Cardiac muscle cell (in vitro differentiated cells and primary cell): ENCODE data around the gene KRTAP3-3. TPM values are rescaled to one million over a fixed set of nuclear protein-coding genes. Genes with fewer than 3 reads are reported as not detected.

Experiments
- DNase-seq, 2 donors: peaks; one replicate each; pipeline versions ENCODE4 v3.0.0 to v3.0.0-alpha.2; 2010 to 2017; ENCODE audit warnings: low read depth in 1 of 2, low spot score in 1 of 2
- H3K27ac ChIP-seq: fragments of 200-600 bp; sonication (generic); 2 replicates; pipeline ENCODE4 v1.5.1; 2016
- H3K27me3 ChIP-seq: fragments of 200-600 bp; sonication (generic); 2 replicates; pipeline ENCODE4 v1.6.0; 2016; ENCODE audit warnings: control low read depth
- H3K36me3 ChIP-seq: fragments of 200-600 bp; sonication (generic); 2 replicates; pipeline ENCODE4 v1.5.1; 2016; ENCODE audit warnings: control low read depth
- H3K4me1 ChIP-seq: fragments of 200-600 bp; sonication (generic); 2 replicates; pipeline ENCODE4 v1.8.1; 2017; ENCODE audit warnings: low read depth, mild to moderate bottlenecking, mixed run types
- H3K4me3 ChIP-seq: fragments of 200-600 bp; sonication (generic); 2 replicates; pipeline ENCODE4 v1.5.1; 2016; ENCODE audit warnings: mild to moderate bottlenecking
- H3K9me3 ChIP-seq: fragments of 200-600 bp; sonication (generic); 2 replicates; pipeline ENCODE4 v1.5.1; 2017; ENCODE audit warnings: low read depth, mild to moderate bottlenecking, control low read depth
- CTCF ChIP-seq: IDR thresholded peaks from 2 replicates; pipeline ENCODE4 v1.5.1; 2012; ENCODE audit warnings: low read depth, mild to moderate bottlenecking, low read length
- polyA plus RNA-seq: library from polyadenylated mRNA; unstranded; fragments of >200 nt; fragmentation: Nextera tagmentation; extraction: Ambion mirVana; gene quantifications from 2 replicates; pipeline ENCODE4 v1.2.1, GENCODE V29; 2016
- total RNA-seq: library from RNA; depleted of rRNA; stranded (reverse); fragments of >200 nt; gene quantifications from 2 replicates; pipeline ENCODE4 v1.2.3, GENCODE V29; 2016

Gene KRTAP3-3
- total and polyA plus RNA-seq, 2 experiments from 2014 or later, result not detected

DNA sequence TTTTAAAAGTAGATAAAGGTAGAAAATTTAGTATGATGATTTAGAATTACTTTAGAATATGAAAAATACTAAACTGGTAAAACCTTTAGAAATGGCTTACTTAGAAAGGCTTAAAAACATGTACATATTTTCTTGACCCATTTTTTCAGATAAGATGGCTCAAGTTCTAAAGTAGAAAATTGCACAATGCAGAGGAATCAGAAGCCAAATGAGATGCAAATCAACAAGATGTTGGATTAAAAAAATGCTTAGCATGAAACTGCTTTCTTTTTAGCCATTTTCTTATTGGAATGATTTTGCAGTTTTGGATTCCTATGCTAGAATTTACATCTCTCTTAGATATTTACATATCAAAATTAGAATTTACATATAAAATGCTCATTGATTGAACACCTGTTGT is 16.5 kb upstream of the KRTAP3-3 start:
- no peak for TF ChIP-seq CTCF

GRCh38 chr17:41009936-41010335 is 16.0 kb upstream of the KRTAP3-3 start:
- H3K9me3 ChIP-seq, result no peaks in the 10 kb centered on the region
- no peaks in the 10 kb centered on the region for H3K27me3 ChIP-seq
- no peak overlapping the region for H3K4me3 ChIP-seq
- no peak for DNase-seq
- TF ChIP-seq CTCF, result no peak
- no peaks in the 10 kb centered on the region for H3K36me3 ChIP-seq
- H3K4me1 ChIP-seq, result no peaks in the 10 kb centered on the region
- no peak overlapping the region for H3K27ac ChIP-seq

More for the DNA sequence above, 16.5 kb upstream of the KRTAP3-3 start:
- Histone ChIP-seq H3K36me3 (no peaks in the 10 kb centered on the region), H3K4me3 (no peak overlapping the region), H3K4me1 (no peaks in the 10 kb centered on the region), H3K27ac (no peak overlapping the region), H3K27me3 (no peaks in the 10 kb centered on the region), H3K9me3 (no peaks in the 10 kb centered on the region)
- DNase-seq, result no peak

DNA sequence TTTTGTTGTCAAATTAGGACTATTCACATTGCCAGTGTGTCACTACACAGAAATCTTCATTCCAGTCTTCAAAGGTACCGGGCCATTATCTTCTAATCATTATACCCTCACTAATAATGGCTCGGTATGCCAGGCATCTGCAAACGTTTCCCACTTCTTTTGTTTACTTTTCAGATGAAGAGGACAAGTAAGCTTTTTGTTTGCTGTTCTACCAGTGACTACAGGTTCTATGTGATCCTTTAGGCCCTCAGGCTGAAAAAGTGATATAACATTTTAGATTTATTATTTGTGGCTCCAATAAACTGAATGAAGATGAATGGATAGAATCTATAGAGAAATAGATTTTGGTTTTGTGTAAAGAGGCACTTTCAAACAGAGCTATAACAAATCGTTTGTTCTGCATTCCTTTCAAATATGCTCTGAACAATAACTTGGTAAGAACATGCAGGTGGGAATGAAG is 15.4 kb upstream of the KRTAP3-3 start:
- Histone ChIP-seq H3K27ac (no peak overlapping the region), H3K36me3 (no peaks in the 10 kb centered on the region), H3K4me1 (no peaks in the 10 kb centered on the region), H3K27me3 (no peaks in the 10 kb centered on the region), H3K9me3 (no peaks in the 10 kb centered on the region), H3K4me3 (no peak overlapping the region)
- DNase-seq, result no peak
- TF ChIP-seq CTCF, result no peak

- Histone ChIP-seq H3K4me3 (no peak within 1 kb of the TSS), H3K36me3 (no peaks in the 10 kb centered on the region), H3K9me3 (no peaks in the 10 kb centered on the region), H3K27ac (no peak within 1 kb of the TSS), H3K4me1 (no peaks in the 10 kb centered on the region), H3K27me3 (no peaks in the 10 kb centered on the region)
- no peak for DNase-seq
- TF ChIP-seq CTCF, result no peak
Measured at GRCh38 chr17:41008811-41009210, 14.8 kb upstream of the KRTAP3-3 start, which contains the start of gene KRTAP3-1. Gene KRTAP3-1, minus strand, starts transcription at chr17:41009128. Its CDS starts 54 bp downstream, at chr17:41009074.

GRCh38 chr17:41004397-41004796 is 10.4 kb upstream of the KRTAP3-3 start:
- Histone ChIP-seq H3K4me3 (no peak overlapping the region), H3K9me3 (no peaks in the 10 kb centered on the region), H3K27me3 (no peaks in the 10 kb centered on the region), H3K4me1 (no peaks in the 10 kb centered on the region), H3K27ac (no peak overlapping the region), H3K36me3 (no peaks in the 10 kb centered on the region)
- DNase-seq, result no peak
- TF ChIP-seq CTCF, result no peak

DNA sequence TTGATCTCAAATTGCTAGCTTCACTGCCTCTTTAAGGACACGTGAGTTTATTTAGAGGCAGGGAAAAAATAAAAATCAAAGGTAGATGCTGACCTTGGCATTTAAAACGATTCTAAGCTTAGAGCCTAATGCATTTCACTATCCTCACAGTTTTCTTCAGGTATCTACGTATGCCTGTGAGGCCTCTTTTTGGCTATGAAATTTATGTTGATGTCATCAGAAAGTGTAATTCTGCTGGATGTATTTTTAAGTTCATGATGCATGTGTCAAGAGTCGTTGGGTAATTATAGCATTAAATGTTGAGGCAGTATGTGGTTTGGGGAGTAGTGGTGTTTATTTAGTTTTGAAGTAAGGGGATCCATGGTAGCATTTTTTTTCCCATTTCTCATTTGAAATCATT is 10.0 kb upstream of the KRTAP3-3 start:
- no peaks in the 10 kb centered on the region for H3K27me3 ChIP-seq
- no peaks in the 10 kb centered on the region for H3K9me3 ChIP-seq
- no peak for TF ChIP-seq CTCF
- no peaks in the 10 kb centered on the region for H3K4me1 ChIP-seq
- no peak overlapping the region for H3K27ac ChIP-seq
- H3K36me3 ChIP-seq, result no peaks in the 10 kb centered on the region
- DNase-seq, result no peak
- no peak overlapping the region for H3K4me3 ChIP-seq
